HepG2 (cell line): ENCODE data around the gene IFT172. TPM values are rescaled to one million over a fixed set of nuclear protein-coding genes. Genes with fewer than 3 reads are reported as not detected.

Source experiments
- AKNA ChIP-seq: sonication (generic); formaldehyde crosslinking; IDR thresholded peaks from 2 replicates; pipeline ENCODE4 v1.4.0; 2020; ENCODE audit warnings: missing genetic modification reagents, borderline replicate concordance
- BCL3 ChIP-seq: sonication (generic); formaldehyde crosslinking; IDR thresholded peaks from 2 replicates; pipeline ENCODE4 v1.5.1; 2020; ENCODE audit warnings: mild to moderate bottlenecking, missing genetic modification reagents, moderate library complexity
- FOXO1 ChIP-seq: sonication (generic); formaldehyde crosslinking; IDR thresholded peaks from 2 replicates; pipeline ENCODE4 v1.4.0; 2020; ENCODE audit warnings: missing genetic modification reagents
- HNRNPK ChIP-seq: fragments of 200-400 bp; formaldehyde crosslinking; IDR thresholded peaks from 2 replicates; pipeline ENCODE4 v1.6.1; 2018; ENCODE audit warnings: low read length, low read depth, moderate library complexity, mild to moderate bottlenecking; ENCODE audit not compliant: poor library complexity, severe bottlenecking
- KLF6 ChIP-seq: IDR thresholded peaks from 2 replicates; pipeline ENCODE4 v1.8.0; 2016; ENCODE audit warnings: missing biosample characterization, missing genetic modification reagents
- MYPOP ChIP-seq: sonication (generic); formaldehyde crosslinking; IDR thresholded peaks from 2 replicates; pipeline ENCODE4 v1.8.1; 2023; ENCODE audit warnings: mild to moderate bottlenecking, moderate library complexity, missing genetic modification reagents
- MZF1 ChIP-seq: sonication (generic); formaldehyde crosslinking; IDR thresholded peaks from 2 replicates; pipeline ENCODE4 v1.8.1; 2023; ENCODE audit warnings: mild to moderate bottlenecking, missing genetic modification reagents, borderline replicate concordance
- ONECUT2 ChIP-seq: sonication (generic); formaldehyde crosslinking; IDR thresholded peaks from 2 replicates; pipeline ENCODE4 v1.4.0; 2020; ENCODE audit warnings: missing genetic modification reagents
- RAD51 ChIP-seq: fragments of 450-650 bp; IDR thresholded peaks from 2 replicates; pipeline ENCODE4 v1.6.1; 2016; ENCODE audit warnings: borderline replicate concordance
- SOX13 ChIP-seq, 3 experiments: fragments of 450-650 bp in 1 of 3; sonication (generic) in 1 of 3; formaldehyde crosslinking in 1 of 3; IDR thresholded peaks in 2 of 3; conservative IDR thresholded peaks in 1 of 3; 2 replicates each; pipeline versions ENCODE4 v1.5.0 to v1.6.1; 2016 to 2020; ENCODE audit warnings: antibody characterized with exemption in 1 of 3, mild to moderate bottlenecking in 1 of 3, missing compliant biosample characterization in 1 of 3, missing genetic modification reagents in 1 of 3, moderate library complexity in 1 of 3
- SYNCRIP ChIP-seq: fragments of 200-400 bp; formaldehyde crosslinking; IDR thresholded peaks from 2 replicates; pipeline ENCODE4 v1.6.1; 2018; ENCODE audit warnings: mild to moderate bottlenecking, low read depth, low read length; ENCODE audit not compliant: insufficient read depth
- ZNF350 ChIP-seq: sonication (generic); formaldehyde crosslinking; IDR thresholded peaks from 2 replicates; pipeline ENCODE4 v1.4.0; 2020; ENCODE audit warnings: mild to moderate bottlenecking, low read depth, missing genetic modification reagents, borderline replicate concordance
- ZNF674 ChIP-seq: sonication (generic); formaldehyde crosslinking; IDR thresholded peaks from 2 replicates; pipeline ENCODE4 v1.5.0; 2020; ENCODE audit warnings: low read depth, mild to moderate bottlenecking, missing genetic modification reagents
- ZSCAN22 ChIP-seq: sonication (generic); formaldehyde crosslinking; IDR thresholded peaks from 2 replicates; pipeline ENCODE4 v1.4.0; 2020; ENCODE audit warnings: mild to moderate bottlenecking, missing genetic modification reagents
- polyA plus RNA-seq, 8 experiments: library from polyadenylated mRNA; depleted of rRNA in 3 of 8; stranded (reverse) in 7 of 8; unstranded in 1 of 8; fragments of >200 nt; fragmentation: Illumina TruSeq in 4 of 8; extraction: Trizol in 4 of 8; gene quantifications; 2 replicates each; pipeline versions ENCODE4 v1.2.1 to v1.2.3, GENCODE V29; 2011 to 2016; ENCODE audit warnings: low read depth in 4 of 8, missing spikeins in 1 of 8, mixed read lengths in 1 of 8; ENCODE audit not compliant: insufficient read depth in 1 of 8
- total RNA-seq, 5 experiments: library from RNA; depleted of rRNA; stranded (reverse); fragments of >200 nt; fragmentation: Illumina TruSeq; extraction: Trizol; gene quantifications; 2 replicates each; pipeline ENCODE4 v1.2.3, GENCODE V29; 2016; ENCODE audit warnings: low read depth in 1 of 5
- TF ChIP-seq, protein P1 (sequence below): sonication (generic); formaldehyde crosslinking; IDR thresholded peaks from 2 replicates; pipeline ENCODE4 v1.8.0; 2022; ENCODE audit warnings: missing genetic modification reagents, mild to moderate bottlenecking, moderate library complexity, borderline replicate concordance
- TF ChIP-seq, protein P2 (sequence below): sonication (generic); formaldehyde crosslinking; IDR thresholded peaks from 2 replicates; pipeline ENCODE4 v1.5.0; 2020; ENCODE audit warnings: missing genetic modification reagents, mild to moderate bottlenecking, borderline replicate concordance

The IFT172 gene
- total and polyA plus RNA-seq, 2 of the 13 experiments (the other 11 are each of a cell fraction or from before 2014, with no cell fraction given): 21.6 to 35.7 TPM

DNA sequence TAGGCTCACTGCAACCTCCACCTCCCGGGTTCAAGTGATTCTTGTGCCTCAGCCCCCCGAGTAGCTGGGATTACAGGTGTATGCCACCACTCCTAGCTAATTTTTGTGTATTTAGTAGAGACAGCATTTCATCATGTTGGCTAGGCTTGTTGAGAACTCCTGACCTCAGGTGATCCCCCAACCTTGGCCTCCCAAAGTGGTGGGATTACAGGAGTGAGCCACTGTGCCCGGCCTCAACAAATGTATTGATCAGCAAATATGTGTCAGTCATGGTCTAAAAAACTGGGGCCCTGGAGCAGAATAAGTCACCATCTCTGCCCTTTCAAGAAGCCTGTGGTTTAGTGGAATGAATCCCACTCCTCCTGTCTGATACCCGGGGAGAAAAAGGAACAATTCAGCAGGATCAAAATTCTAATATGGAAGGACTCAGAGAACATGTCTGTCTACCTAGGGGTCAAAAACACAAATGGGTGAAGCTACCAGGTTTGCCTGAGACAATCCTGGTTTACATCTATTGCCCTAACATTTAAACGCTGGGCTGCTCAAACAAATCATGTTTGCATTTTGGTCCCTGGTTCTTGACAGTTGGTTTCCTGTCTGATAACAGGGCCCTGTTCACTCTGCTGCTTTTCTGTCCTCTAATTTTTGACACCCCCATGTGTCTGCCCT, 28.7 kb upstream of the IFT172 start (continued):
- TF ChIP-seq, protein P1, sequence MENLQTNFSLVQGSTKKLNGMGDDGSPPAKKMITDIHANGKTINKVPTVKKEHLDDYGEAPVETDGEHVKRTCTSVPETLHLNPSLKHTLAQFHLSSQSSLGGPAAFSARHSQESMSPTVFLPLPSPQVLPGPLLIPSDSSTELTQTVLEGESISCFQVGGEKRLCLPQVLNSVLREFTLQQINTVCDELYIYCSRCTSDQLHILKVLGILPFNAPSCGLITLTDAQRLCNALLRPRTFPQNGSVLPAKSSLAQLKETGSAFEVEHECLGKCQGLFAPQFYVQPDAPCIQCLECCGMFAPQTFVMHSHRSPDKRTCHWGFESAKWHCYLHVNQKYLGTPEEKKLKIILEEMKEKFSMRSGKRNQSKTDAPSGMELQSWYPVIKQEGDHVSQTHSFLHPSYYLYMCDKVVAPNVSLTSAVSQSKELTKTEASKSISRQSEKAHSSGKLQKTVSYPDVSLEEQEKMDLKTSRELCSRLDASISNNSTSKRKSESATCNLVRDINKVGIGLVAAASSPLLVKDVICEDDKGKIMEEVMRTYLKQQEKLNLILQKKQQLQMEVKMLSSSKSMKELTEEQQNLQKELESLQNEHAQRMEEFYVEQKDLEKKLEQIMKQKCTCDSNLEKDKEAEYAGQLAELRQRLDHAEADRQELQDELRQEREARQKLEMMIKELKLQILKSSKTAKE (CRISPR knock-in tag): peak; percentile 37
- TF ChIP-seq, protein P2, sequence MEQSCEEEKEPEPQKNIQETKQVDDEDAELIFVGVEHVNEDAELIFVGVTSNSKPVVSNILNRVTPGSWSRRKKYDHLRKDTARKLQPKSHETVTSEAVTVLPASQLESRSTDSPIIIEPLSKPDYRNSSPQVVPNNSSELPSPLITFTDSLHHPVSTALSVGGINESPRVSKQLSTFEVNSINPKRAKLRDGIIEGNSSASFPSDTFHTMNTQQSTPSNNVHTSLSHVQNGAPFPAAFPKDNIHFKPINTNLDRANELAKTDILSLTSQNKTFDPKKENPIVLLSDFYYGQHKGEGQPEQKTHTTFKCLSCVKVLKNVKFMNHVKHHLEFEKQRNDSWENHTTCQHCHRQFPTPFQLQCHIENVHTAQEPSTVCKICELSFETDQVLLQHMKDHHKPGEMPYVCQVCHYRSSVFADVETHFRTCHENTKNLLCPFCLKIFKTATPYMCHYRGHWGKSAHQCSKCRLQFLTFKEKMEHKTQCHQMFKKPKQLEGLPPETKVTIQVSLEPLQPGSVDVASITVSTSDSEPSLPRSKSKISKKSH: no peak
- peak; percentile 64; the same call in 1 of the 2 replicates for TF ChIP-seq ONECUT2
- no peak for TF ChIP-seq FOXO1 (CRISPR knock-in tag)
- no peak for TF ChIP-seq HNRNPK
- no peak; the same call in 1 of the 2 replicates for TF ChIP-seq SOX13 (IDR thresholded peaks at IDR 0.05)
- peak in 1 of 2 experiments; percentile 10; a peak in 1 of 4 replicates for TF ChIP-seq SOX13 (CRISPR knock-in tag; conservative IDR thresholded peaks at IDR 0.05 in 1 of 2, IDR thresholded peaks at IDR 0.05 in 1 of 2)
- no peak for TF ChIP-seq BCL3
- no peak for TF ChIP-seq AKNA (CRISPR knock-in tag)
- no peak for TF ChIP-seq SYNCRIP
- peak; percentile 63; the same call in 1 of the 2 replicates for TF ChIP-seq MYPOP
- TF ChIP-seq RAD51: no peak
- no peak for TF ChIP-seq KLF6
- TF ChIP-seq ZNF350 (CRISPR knock-in tag): peak; percentile 51; the same call in 1 of the 2 replicates
- no peak for TF ChIP-seq ZSCAN22
- TF ChIP-seq MZF1: no peak
- TF ChIP-seq ZNF674 (CRISPR knock-in tag): no peak
